LNCaP clone FGC (cell line): ENCODE measurements around the gene PLEKHA4.

Source experiments
- DNase-seq: peaks from one replicate; pipeline ENCODE4 v3.0.0-alpha.2; 2011; ENCODE audit warnings: low read depth
- H3K4me3 ChIP-seq: 2 replicates; pipeline ENCODE4 v1.5.1; 2011; ENCODE audit warnings: mild to moderate bottlenecking, low read depth, low read length, control low read depth
- CTCF ChIP-seq: IDR thresholded peaks from 2 replicates; pipeline ENCODE4 v1.5.1; 2012; ENCODE audit warnings: mild to moderate bottlenecking; ENCODE audit not compliant: control insufficient read depth, insufficient read depth; ENCODE audit errors: extremely low read depth

Gene PLEKHA4

GRCh38 chr19:48867123-48867745 is 1.2 kb downstream of the PLEKHA4 start:
- DNase-seq, result no peak
- TF ChIP-seq CTCF, result no peak
- H3K4me3 ChIP-seq, result no peak overlapping the region

- no peak for TF ChIP-seq CTCF
Observed at GRCh38 chr19:48866692-48867091, 1.7 kb downstream of the PLEKHA4 start.

GRCh38 chr19:48862827-48863226 is 5.6 kb downstream of the PLEKHA4 start:
- H3K4me3 ChIP-seq, result no peak overlapping the region
- no peak for TF ChIP-seq CTCF
- DNase-seq, result no peak

More at GRCh38 chr19:48866692-48867091, 1.7 kb downstream of the PLEKHA4 start:
- DNase-seq, result no peak
- no peak overlapping the region for H3K4me3 ChIP-seq

GRCh38 chr19:48861313-48861712 is 7.1 kb downstream of the PLEKHA4 start:
- no peak for DNase-seq
- H3K4me3 ChIP-seq, result no peak overlapping the region
- no peak for TF ChIP-seq CTCF

- no peak overlapping the region for H3K4me3 ChIP-seq
- TF ChIP-seq CTCF, result no peak
- no peak for DNase-seq
Observed at GRCh38 chr19:48859711-48860572, 8.5 kb downstream of the PLEKHA4 start.

GRCh38 chr19:48858984-48859710 is 9.3 kb downstream of the PLEKHA4 start:
- no peak for DNase-seq
- H3K4me3 ChIP-seq, result no peak overlapping the region
- no peak for TF ChIP-seq CTCF
